ENCODE data around the gene PDXDC1. TPM values are rescaled to one million over a fixed set of nuclear protein-coding genes. Genes with fewer than 3 reads are reported as not detected.
"Not testable (repeated sequence)": the region's sequence is repeated elsewhere in the genome, so short reads cannot be mapped to it uniquely, and the experiment has no call there.

Gene PDXDC1
- total RNA-seq, 1 experiment from 2014 or later = 75.5 TPM

DNA sequence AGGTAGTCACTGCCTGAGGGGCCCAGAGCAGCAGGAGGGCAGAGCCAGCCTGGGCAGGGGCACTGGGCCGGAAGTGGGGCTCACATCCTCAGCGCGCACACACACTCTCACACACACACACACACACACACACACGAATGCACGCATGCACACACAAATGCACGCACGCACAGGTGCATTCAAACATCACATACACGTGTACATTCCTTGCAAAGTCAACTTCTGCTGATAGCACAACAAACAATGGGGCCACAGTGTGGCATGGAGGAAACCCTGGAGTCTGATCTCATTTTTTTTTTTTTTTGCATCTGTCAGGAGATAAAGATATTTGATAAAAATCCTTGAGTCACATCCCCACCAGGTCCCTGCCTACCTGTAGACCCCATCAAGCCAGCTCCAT, 182.8 kb downstream of the PDXDC1 start:
- not testable (repeated sequence) for DNase-seq (ENCODE audit: low spot score)

DNA sequence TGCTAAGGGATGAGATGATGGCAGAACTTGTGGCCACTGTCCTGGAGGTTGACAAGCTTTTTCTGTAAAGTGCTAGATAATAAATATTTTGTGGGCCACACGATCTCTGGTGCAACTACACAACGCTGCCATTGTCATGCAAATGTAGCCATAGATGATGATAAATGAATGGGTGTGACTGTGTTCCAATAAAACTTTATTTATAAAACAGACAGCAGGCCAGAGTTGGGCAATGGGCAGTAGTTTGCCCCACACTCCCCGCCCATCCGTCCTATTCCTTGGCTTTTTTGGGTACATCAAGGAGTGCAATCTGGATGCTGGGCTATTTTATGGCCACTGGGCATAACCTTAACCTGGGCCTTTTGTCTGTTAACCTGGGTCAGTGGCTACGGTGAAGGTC, 184.8 kb downstream of the PDXDC1 start:
- DNase-seq (ENCODE audit: low spot score) = not testable (repeated sequence)

DNA sequence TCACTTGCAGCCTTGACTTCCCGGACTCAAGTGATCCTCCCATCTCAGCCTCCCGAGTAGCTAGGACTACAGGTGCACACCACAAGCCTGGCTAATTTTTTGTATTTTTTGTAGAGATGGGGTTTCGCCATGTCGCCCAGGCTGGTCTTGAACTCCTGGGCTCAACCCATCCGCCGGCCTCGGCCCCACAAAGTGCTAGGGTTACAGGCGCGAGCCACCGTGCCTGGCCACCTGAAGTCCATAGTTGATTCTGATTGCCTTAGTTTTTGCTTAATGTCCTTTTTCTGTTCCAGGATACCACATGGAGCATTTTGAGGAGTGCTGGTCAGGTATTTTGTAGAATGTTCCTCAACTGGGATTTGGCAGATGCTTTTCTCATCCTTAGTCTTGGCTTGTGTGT, 185.7 kb downstream of the PDXDC1 start:
- not testable (repeated sequence) for DNase-seq (ENCODE audit: low spot score)

DNA sequence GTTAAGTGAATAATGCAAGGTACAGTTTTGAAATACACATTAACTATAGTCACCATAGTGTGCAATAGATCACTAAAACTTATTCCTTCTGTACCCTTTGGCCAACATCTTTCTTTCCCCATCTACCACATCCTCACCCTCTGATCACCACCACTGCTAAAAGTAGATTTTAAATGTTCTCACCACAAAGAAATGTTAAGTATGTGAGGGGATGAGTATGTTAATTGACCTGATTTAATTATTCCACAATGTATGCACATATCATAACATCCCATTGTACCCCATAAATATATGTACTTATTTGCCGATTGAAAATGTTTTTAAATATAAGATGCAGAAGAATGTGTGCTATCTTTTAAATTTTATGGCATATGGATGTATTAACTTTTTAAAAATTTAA, 188.2 kb downstream of the PDXDC1 start:
- DNase-seq (ENCODE audit: low spot score) = not testable (repeated sequence)

DNA sequence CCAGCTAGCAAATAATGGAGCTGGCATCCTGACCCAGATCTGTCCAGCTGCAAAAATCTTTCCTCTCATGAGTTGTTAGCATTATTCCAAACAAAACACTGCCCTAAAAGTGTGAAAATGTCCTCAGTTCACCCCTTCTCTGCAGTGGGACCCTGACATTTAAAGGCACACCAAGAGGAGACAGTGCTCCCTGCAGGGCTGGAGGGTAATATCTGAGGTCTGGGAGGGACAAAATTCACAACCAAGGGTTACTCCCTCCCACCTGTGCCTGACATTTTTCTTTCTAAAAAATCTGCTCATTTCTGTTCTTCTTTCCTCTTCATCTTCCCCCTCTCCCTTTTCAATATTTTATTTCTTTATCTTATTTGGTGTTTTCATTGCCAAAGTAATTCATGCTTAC, 191.4 kb downstream of the PDXDC1 start:
- not testable (repeated sequence) for DNase-seq (ENCODE audit: low spot score)

DNA sequence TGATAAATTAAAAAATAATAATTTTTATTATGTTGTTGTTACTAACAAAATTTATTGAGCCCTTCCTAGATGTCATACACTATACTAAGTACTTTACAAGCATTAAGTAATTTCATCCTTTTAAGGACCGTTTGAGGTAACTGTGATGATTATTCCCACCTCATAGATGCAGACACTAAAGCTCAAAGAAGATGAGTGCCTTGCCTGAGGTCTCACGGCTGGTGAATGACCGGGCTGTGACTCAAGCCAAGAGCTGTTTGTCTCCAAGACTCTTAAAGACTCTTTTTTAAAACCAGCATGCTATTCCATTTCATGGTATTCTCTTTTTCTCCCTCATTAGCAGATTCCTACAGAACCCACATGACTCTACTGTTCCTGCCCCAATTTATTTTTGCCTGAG, 193.5 kb downstream of the PDXDC1 start:
- DNase-seq (ENCODE audit: low spot score) = not testable (repeated sequence)

DNA sequence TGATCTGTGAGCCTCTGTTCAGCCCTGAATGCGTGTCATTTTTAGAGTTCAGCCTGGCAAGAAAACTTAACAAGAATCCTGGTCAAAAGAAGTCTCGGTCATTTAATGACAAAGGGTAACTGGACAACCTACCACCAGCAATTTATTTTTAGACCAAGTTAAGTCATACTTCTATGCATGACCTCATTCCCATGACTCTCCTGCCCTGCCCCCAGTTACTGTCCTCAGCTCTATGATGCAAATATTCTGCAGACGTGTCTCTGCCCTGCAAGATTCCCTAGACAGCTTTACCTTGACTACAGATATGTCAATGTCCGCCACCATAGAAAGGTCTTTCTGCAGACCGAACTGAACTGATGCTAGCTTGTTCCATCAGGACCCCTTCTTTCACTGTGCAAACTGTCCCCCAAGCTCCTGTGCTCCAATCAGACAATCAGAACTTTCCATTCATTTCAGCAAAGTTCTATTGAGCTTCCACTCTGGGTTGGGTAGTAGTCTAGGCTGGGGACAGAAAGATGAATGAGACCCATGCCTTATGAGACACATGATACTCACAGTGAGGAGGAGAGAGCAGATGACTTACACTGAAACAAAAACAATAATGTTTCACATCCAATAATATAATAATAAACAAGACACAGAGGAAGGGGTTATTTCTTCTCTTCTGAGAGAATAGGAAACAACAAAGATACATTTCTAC, 194.3 kb downstream of the PDXDC1 start:
- DNase-seq (ENCODE audit: low spot score) = not testable (repeated sequence)

DNA sequence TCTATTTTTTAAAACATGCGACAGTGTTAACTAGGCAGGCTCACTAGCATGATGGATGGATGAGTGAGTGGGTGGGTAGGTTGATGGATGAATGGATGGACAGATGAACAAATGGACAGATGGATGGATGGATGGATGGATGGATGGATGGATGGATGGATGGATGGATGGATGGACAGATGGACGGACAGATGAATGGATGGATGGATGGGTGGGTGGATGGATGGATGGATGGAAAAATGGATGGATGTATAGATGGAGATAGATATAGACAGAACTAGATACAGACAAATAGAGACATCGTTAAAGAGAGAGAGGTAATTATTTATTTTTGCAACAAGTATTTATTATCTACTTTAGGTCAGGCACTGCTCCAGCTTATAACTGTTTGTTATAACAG, 205.1 kb downstream of the PDXDC1 start:
- DNase-seq (ENCODE audit: low spot score) = not testable (repeated sequence)

DNA sequence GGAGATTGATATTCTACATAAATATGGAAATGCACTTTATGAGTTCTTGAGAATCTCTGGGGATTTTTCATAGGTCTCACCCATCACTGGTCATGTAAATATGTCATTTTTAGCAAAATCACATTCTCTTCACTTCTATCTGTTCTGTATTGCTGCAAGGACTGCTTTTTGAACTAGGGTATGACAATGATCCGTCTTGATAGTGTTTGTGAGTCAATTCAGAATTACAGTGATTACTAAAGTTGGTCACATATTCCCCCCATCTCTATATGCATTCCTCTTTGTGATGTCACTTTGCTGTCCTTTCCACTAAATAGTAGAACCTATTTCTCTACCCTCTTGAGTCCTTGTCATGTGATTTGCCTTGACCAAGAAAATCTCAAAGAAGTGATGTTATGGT, 206.1 kb downstream of the PDXDC1 start:
- DNase-seq (ENCODE audit: low spot score) = not testable (repeated sequence)

DNA sequence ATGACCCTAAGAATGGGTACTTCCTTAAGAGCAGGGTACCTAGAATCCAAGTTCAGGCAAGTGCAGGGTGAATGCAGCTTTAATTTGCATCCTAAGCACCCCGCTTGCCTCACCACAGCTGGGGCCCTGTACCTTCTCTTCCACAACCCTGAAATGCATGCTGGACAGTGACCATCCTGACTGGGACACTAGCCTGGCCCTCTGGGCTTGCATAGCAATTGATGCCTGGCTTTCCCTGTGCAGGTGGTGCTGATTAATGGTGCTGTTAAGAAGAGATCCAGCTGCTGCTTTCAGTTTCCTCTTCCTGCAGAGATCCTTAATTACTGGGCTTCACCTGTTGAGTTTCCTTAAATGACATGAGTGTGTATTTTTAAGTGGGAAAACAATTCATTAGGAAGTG, 209.2 kb downstream of the PDXDC1 start:
- not testable (repeated sequence) for DNase-seq (ENCODE audit: low spot score)

Small RNAs within 50 kb of the gene (small RNA-seq; reads per million reads assigned to genes)
- gene AC138932.4 = not detected
- not detected for gene MIR1972-1
- not detected for gene MIR3180-4
- gene MIR6511A1 = not detected
- gene MIR6770-1 = not detected
- not detected for gene RF00019

Other genes with a start within 250 kb of the PDXDC1 start
- not detected in 2 replicates for gene NPIPA2, start 232.5 kb upstream of the PDXDC1 start, total RNA-seq (2014; rRNA removed; shearing (Covaris generic))
- 51.9 and 58.6 TPM in 2 replicates for gene NOMO1, start 141.3 kb upstream of the PDXDC1 start, total RNA-seq (2014; rRNA removed; shearing (Covaris generic))
- 27.1 and 30.3 TPM in 2 replicates for gene NPIPA1, start 37.6 kb upstream of the PDXDC1 start, total RNA-seq (2014; rRNA removed; shearing (Covaris generic))
- gene NTAN1, start 81.0 kb downstream of the PDXDC1 start, total RNA-seq (2014; rRNA removed; shearing (Covaris generic)) = 10.9 and 14.8 TPM in 2 replicates
- 26.9 and 28.2 TPM in 2 replicates for gene RRN3, start 119.2 kb downstream of the PDXDC1 start, total RNA-seq (2014; rRNA removed; shearing (Covaris generic))